Gastrocnemius medialis (tissue), 4 donors: ENCODE measurements around the gene SKIC2.

Experiments
- CTCF ChIP-seq, 5 experiments: fragments of 450-650 bp in 3 of 5; fragments of 200-600 bp in 2 of 5; sonication (generic) in 2 of 5; IDR thresholded peaks in 4 of 5; conservative IDR thresholded peaks in 1 of 5; 1 replicate in 4 of 5; 2 replicates in 1 of 5; pipeline ENCODE4 v1.5.1; 2016 to 2019; ENCODE audit warnings: antibody characterized with exemption in 5 of 5, mild to moderate bottlenecking in 3 of 5, moderate library complexity in 3 of 5
- POLR2A ChIP-seq, 2 donors: fragments of 450-650 bp; IDR thresholded peaks; one replicate each; pipeline ENCODE4 v1.6.1; 2017; ENCODE audit warnings: antibody characterized with exemption in 2 of 2, mild to moderate bottlenecking in 2 of 2, moderate library complexity in 2 of 2

GRCh38 chr6:31969712-31970603 lies 11.0 kb downstream of the SKIC2 start:
- TF ChIP-seq CTCF (IDR thresholded peaks at IDR 0.05 in 4 of 5, conservative IDR thresholded peaks at IDR 0.05 in 1 of 5), result no peak
- TF ChIP-seq POLR2A (IDR thresholded peaks at IDR 0.05), result no peak
